H1 (cell line): Measurements from ENCODE around the gene CCR9. TPM values are rescaled to one million over a fixed set of nuclear protein-coding genes. Genes with fewer than 3 reads are reported as not detected.

ENCODE experiments used
- CTCF ChIA-PET: fragments of 300-600 bp; sonication (Branson Sonifier 250); formaldehyde crosslinking; loops from one replicate; lab custom pipeline; 2021; ENCODE audit not compliant: partially characterized antibody; lab: Charles Lee
- POLR2A ChIA-PET: fragments of 300-600 bp; sonication (Branson Sonifier 250); formaldehyde crosslinking; loops from one replicate; lab custom pipeline; 2021; ENCODE audit warnings: inconsistent platforms; ENCODE audit not compliant: partially characterized antibody; lab: Charles Lee
- DNase-seq, 2 experiments: peaks; one replicate each; pipeline versions ENCODE4 v3.0.0 to v3.0.0-alpha.2; 2010 to 2022; ENCODE audit warnings: low spot score in 2 of 2, low read depth in 1 of 2, mixed read lengths in 1 of 2
- FAIRE-seq: peaks from 2 replicates; lab custom pipeline; 2011; peaks lifted over from hg19 to GRCh38; lab: Jason Lieb, UNC
- H2AFZ ChIP-seq: 2 replicates; pipeline ENCODE4 v1.8.1; 2012; ENCODE audit warnings: low read length, inconsistent platforms
- H2AK5ac ChIP-seq: 2 replicates; pipeline ENCODE4 v1.6.1; 2013; ENCODE audit warnings: low read depth, low read length
- H2BK120ac ChIP-seq: replicated peaks from 2 replicates; pipeline ENCODE3; 2013; ENCODE audit warnings: low read depth, low read length, inconsistent platforms
- H2BK12ac ChIP-seq: 2 replicates; pipeline ENCODE4 v1.6.1; 2013; ENCODE audit warnings: low read depth, low read length
- H2BK15ac ChIP-seq: 2 replicates; pipeline ENCODE4 v1.6.1; 2013; ENCODE audit warnings: low read length
- H2BK20ac ChIP-seq: 2 replicates; pipeline ENCODE4 v1.6.1; 2013; ENCODE audit warnings: low read length
- H2BK5ac ChIP-seq: 2 replicates; pipeline ENCODE4 v1.6.1; 2013; ENCODE audit warnings: low read depth, low read length
- H3K14ac ChIP-seq: 2 replicates; pipeline ENCODE4 v1.6.1; 2013; ENCODE audit warnings: inconsistent platforms; ENCODE audit not compliant: insufficient read length
- H3K18ac ChIP-seq: 2 replicates; pipeline ENCODE4 v1.6.1; 2013; ENCODE audit warnings: low read length; ENCODE audit errors: extremely low read depth
- H3K23ac ChIP-seq: 2 replicates; pipeline ENCODE4 v1.6.1; 2013; ENCODE audit warnings: inconsistent platforms; ENCODE audit not compliant: insufficient read length
- H3K23me2 ChIP-seq: 2 replicates; pipeline ENCODE4 v1.6.1; 2013; ENCODE audit warnings: low read depth, low read length
- H3K27ac ChIP-seq: 2 replicates; pipeline ENCODE4 v1.6.1; 2011; ENCODE audit warnings: low read depth, low read length, inconsistent platforms
- H3K27me3 ChIP-seq, 4 experiments: replicated peaks in 1 of 4; 1 replicate in 1 of 4; 2 replicates in 3 of 4; pipeline versions ENCODE4 v1.6.1 to v1.8.1; 2011 to 2013; ENCODE audit warnings: low read length in 3 of 4, mild to moderate bottlenecking in 3 of 4, inconsistent platforms in 2 of 4, mixed read lengths in 2 of 4, moderate library complexity in 1 of 4; ENCODE audit not compliant: control insufficient read depth in 3 of 4, insufficient read depth in 3 of 4; ENCODE audit errors: extremely low read depth in 1 of 4
- H3K36me3 ChIP-seq, 4 experiments: 2 replicates each; pipeline versions ENCODE4 v1.6.1 to v1.8.1; 2011 to 2013; ENCODE audit warnings: mild to moderate bottlenecking in 4 of 4, low read length in 3 of 4, moderate library complexity in 2 of 4, control low read depth in 1 of 4, inconsistent platforms in 1 of 4; ENCODE audit not compliant: insufficient read depth in 4 of 4, control insufficient read depth in 2 of 4
- H3K4ac ChIP-seq: replicated peaks from 2 replicates; pipeline ENCODE3; 2013; ENCODE audit warnings: low read length, low read depth, mixed read lengths, inconsistent platforms; ENCODE audit not compliant: insufficient read length
- H3K4me1 ChIP-seq, 4 experiments: replicated peaks in 1 of 4; 1 replicate in 1 of 4; 2 replicates in 3 of 4; pipeline versions ENCODE4 v1.6.1 to v1.8.1; 2011 to 2013; ENCODE audit warnings: low read length in 3 of 4, inconsistent platforms in 2 of 4, mixed read lengths in 1 of 4; ENCODE audit not compliant: insufficient read depth in 4 of 4, control insufficient read depth in 3 of 4
- H3K4me2 ChIP-seq, 2 experiments: 2 replicates each; pipeline versions ENCODE4 v1.6.1 to v1.8.1; 2011 to 2013; ENCODE audit warnings: low read depth in 2 of 2, low read length in 2 of 2, control low read depth in 1 of 2, inconsistent platforms in 1 of 2, mild to moderate bottlenecking in 1 of 2; ENCODE audit not compliant: insufficient read depth in 1 of 2
- H3K4me3 ChIP-seq, 4 experiments: fragments of 200-600, 300-600 bp in 1 of 4; sonication (generic), shearing (Covaris generic), sonication (Bioruptor Twin) in 1 of 4; 2 replicates each; pipeline versions ENCODE4 v1.5.1 to v1.8.1; 2011 to 2016; ENCODE audit warnings: low read length in 4 of 4, low read depth in 3 of 4, control low read depth in 2 of 4, inconsistent platforms in 2 of 4, mild to moderate bottlenecking in 2 of 4, mixed read lengths in 1 of 4, moderate library complexity in 1 of 4; ENCODE audit not compliant: insufficient read depth in 2 of 4; ENCODE audit errors: extremely low read depth in 1 of 4
- H3K56ac ChIP-seq: replicated peaks from 2 replicates; pipeline ENCODE3; 2013; ENCODE audit warnings: low read depth, mild to moderate bottlenecking, mixed read lengths, low read length, inconsistent platforms; ENCODE audit not compliant: insufficient read length
- H3K79me1 ChIP-seq: 2 replicates; pipeline ENCODE4 v1.6.1; 2013; ENCODE audit warnings: low read depth, low read length, control low read depth
- H3K79me2 ChIP-seq, 2 experiments: 2 replicates each; pipeline versions ENCODE4 v1.6.1 to v1.8.1; 2012 to 2013; ENCODE audit warnings: low read length in 2 of 2, mild to moderate bottlenecking in 2 of 2, inconsistent platforms in 1 of 2; ENCODE audit not compliant: insufficient read depth in 2 of 2, control insufficient read depth in 1 of 2
- H3K9ac ChIP-seq, 4 experiments: replicated peaks in 1 of 4; 1 replicate in 1 of 4; 2 replicates in 3 of 4; pipeline versions ENCODE4 v1.6.1 to v1.8.1; 2011 to 2013; ENCODE audit warnings: low read depth in 3 of 4, low read length in 3 of 4, control low read depth in 2 of 4, mild to moderate bottlenecking in 2 of 4, moderate library complexity in 2 of 4, inconsistent platforms in 1 of 4; ENCODE audit errors: extremely low read depth in 1 of 4
- H3K9me3 ChIP-seq, 2 experiments: 2 replicates each; pipeline versions ENCODE4 v1.6.1 to v1.8.1; 2012 to 2013; ENCODE audit warnings: mild to moderate bottlenecking in 2 of 2, moderate library complexity in 2 of 2, control low read depth in 1 of 2, inconsistent platforms in 1 of 2, low read depth in 1 of 2, low read length in 1 of 2, mixed read lengths in 1 of 2; ENCODE audit not compliant: insufficient read depth in 2 of 2
- H4K20me1 ChIP-seq, 2 experiments: replicated peaks in 1 of 2; 2 replicates each; pipeline versions ENCODE3 to v1.8.1; 2011 to 2013; ENCODE audit warnings: inconsistent platforms in 2 of 2, low read length in 2 of 2, mild to moderate bottlenecking in 1 of 2; ENCODE audit not compliant: insufficient read depth in 2 of 2, control insufficient read depth in 1 of 2
- H4K5ac ChIP-seq: 2 replicates; pipeline ENCODE4 v1.6.1; 2013; ENCODE audit warnings: low read length, low read depth, mixed read lengths, inconsistent platforms; ENCODE audit not compliant: insufficient read length
- H4K8ac ChIP-seq: 2 replicates; pipeline ENCODE4 v1.8.0; 2013; ENCODE audit warnings: mild to moderate bottlenecking, moderate library complexity, low read length, inconsistent platforms; ENCODE audit not compliant: insufficient read depth; ENCODE audit errors: extremely low read depth
- H4K91ac ChIP-seq: replicated peaks from 2 replicates; pipeline ENCODE3; 2013; ENCODE audit warnings: low read length, mixed read lengths, inconsistent platforms; ENCODE audit not compliant: insufficient read length
- CHD2 ChIP-seq: IDR thresholded peaks from 2 replicates; pipeline ENCODE4 v1.6.1; 2012; ENCODE audit warnings: low read length, improper control_type of control experiment
- EZH2 ChIP-seq: fragments of 200-600 bp; sonication (generic); IDR thresholded peaks from 2 replicates; pipeline ENCODE4 v1.7.1; 2012; ENCODE audit warnings: low read depth, mild to moderate bottlenecking, moderate library complexity, low read length, inconsistent platforms; ENCODE audit not compliant: severe bottlenecking
- GABPA ChIP-seq: IDR thresholded peaks from 2 replicates; pipeline ENCODE4 v1.6.1; 2011; ENCODE audit warnings: mild to moderate bottlenecking, low read length, moderate library complexity, borderline replicate concordance; ENCODE audit not compliant: insufficient read depth
- NRF1 ChIP-seq: IDR thresholded peaks from 2 replicates; pipeline ENCODE4 v1.6.1; 2011; ENCODE audit warnings: mild to moderate bottlenecking, low read depth, low read length, improper control_type of control experiment
- POLR2AphosphoS5 ChIP-seq: IDR thresholded peaks from 2 replicates; pipeline ENCODE4 v1.6.1; 2011; ENCODE audit warnings: low read depth, low read length
- SIRT6 ChIP-seq: IDR thresholded peaks from one replicate; pipeline ENCODE4 v1.7.1; 2012; ENCODE audit warnings: low read length, inconsistent platforms
- SRF ChIP-seq: IDR thresholded peaks from 2 replicates; pipeline ENCODE4 v1.6.1; 2011; ENCODE audit warnings: mild to moderate bottlenecking, low read depth, low read length, moderate library complexity
- TAF1 ChIP-seq: IDR thresholded peaks from 2 replicates; pipeline ENCODE4 v1.6.1; 2011; ENCODE audit warnings: mild to moderate bottlenecking, low read depth, low read length
- TAF7 ChIP-seq: optimal IDR thresholded peaks from 2 replicates; pipeline ENCODE3; 2011; ENCODE audit warnings: low read depth, mild to moderate bottlenecking, inconsistent platforms, low read length, moderate library complexity, borderline replicate concordance
- TBP ChIP-seq: IDR thresholded peaks from 2 replicates; pipeline ENCODE4 v1.6.1; 2011; ENCODE audit warnings: low read depth, low read length, improper control_type of control experiment
- USF2 ChIP-seq: IDR thresholded peaks from 2 replicates; pipeline ENCODE4 v1.6.1; 2011; ENCODE audit warnings: low read length, improper control_type of control experiment
- whole genome bisulfite sequencing, 2 experiments: shearing (Covaris generic) in 1 of 2; methylation state at CpG; one replicate each; pipeline versions ENCODE4 v1.1.6 to v1.1.7; 2013 to 2015; ENCODE audit warnings: low lambda C conversion rate in 2 of 2, mixed read lengths in 2 of 2, inconsistent platforms in 1 of 2, low coverage in 1 of 2, missing lambda C conversion rate in 1 of 2; ENCODE audit not compliant: insufficient replicate concordance in 2 of 2, insufficient coverage in 1 of 2, insufficient read length in 1 of 2; ENCODE audit errors: extremely low coverage in 1 of 2, missing lambda C conversion rate in 1 of 2; 5-methylcytosine and 5-hydroxymethylcytosine counted together
- polyA plus RNA-seq, 7 experiments: library from polyadenylated mRNA; depleted of rRNA in 3 of 7; stranded (reverse) in 5 of 7; unstranded in 2 of 7; fragments of >200 nt in 5 of 7; fragments of 200-250 nt in 2 of 7; gene quantifications; 1 replicate in 5 of 7; 2 replicates in 1 of 7; 4 replicates in 1 of 7; pipeline versions ENCODE4 v1.2.1 to v1.2.3, GENCODE V29; 2011 to 2013; ENCODE audit warnings: missing spikeins in 2 of 7, mixed read lengths in 2 of 7
- total RNA-seq: library from RNA; stranded (reverse); fragmentation: NEBNext Ultra II Directional; extraction: Animal tissue kit (Norgen Biotek cat#: 25700); gene quantifications from 2 replicates; pipeline ENCODE4 v1.2.1, GENCODE V29; 2021
- TF ChIP-seq, protein P1 (sequence below): IDR thresholded peaks from 2 replicates; pipeline ENCODE4 v1.6.1; 2012; ENCODE audit warnings: inconsistent platforms

CCR9 gene
- total and polyA plus RNA-seq, 2 of the 8 experiments (the other 6 are each of a cell fraction or from before 2014, with no cell fraction given) = not detected

DNA sequence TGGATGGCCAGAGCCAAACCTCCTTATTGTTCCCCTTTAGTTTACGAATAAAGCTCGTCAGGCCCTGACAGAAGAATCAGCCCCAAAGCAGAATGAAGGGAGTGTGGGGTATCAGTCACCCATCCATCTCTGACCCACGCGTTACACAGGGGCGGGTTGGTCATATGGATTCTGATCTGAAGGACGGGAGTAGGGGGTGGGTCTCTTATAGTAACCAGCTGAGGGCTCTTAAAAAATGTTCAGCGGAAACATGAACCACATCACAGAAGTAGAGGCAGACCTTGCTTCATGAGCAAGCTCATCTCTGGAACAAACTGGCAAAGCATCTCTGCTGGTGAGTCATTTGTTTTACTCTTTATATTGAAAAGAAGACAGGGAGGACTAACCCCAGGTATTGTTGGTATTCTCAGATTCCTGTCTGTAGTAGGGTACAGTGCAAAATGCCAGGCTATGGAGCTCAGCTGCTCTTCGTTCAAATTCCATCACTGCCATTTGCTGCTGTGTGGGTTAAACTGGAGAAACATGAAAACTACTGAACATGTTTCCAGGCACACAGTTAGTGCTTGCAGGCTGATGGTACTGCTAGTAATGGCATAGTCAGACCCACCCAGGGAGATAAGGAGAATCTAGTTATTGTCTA lies 57.0 kb downstream of the CCR9 start, which contains the start of gene CXCR6:
Gene CXCR6, plus strand, starts transcription at position 258 of the 640 bp plus-strand sequence. CDS start 3,018 bp downstream, outside the sequence.
- H3K79me1 ChIP-seq = no peaks in the 10 kb centered on the region
- H3K18ac ChIP-seq = no peak within 1 kb of the TSS
- no peaks in the 10 kb centered on the region for H3K27me3 ChIP-seq
- WGBS, 2 experiments = 87% methylated on average over 8 of the region's 8 CpGs; no CpG with 5 or more reads in 1 of the 2 experiments
- H3K23ac ChIP-seq = no peak within 1 kb of the TSS
- H3K4me2 ChIP-seq = no peak within 1 kb of the TSS
- no peak within 1 kb of the TSS for H3K56ac ChIP-seq
- H4K91ac ChIP-seq = no peak within 1 kb of the TSS
- no peak within 1 kb of the TSS for H4K8ac ChIP-seq
- H3K9me3 ChIP-seq = no peaks in the 10 kb centered on the region
- H3K79me2 ChIP-seq = no peaks in the 10 kb centered on the region
- ChIA-PET CTCF (interaction anchor here (0.9 to 7.8 kb wide), 6 partner anchors 8 to 136 kb away, joined by 3 to 51 read pairs (median 4); no protein-coding TSS in a partner anchor), POLR2A (interaction anchor here (1.1 kb wide), 1 partner anchor 10 kb away, joined by 3 read pairs; no protein-coding TSS in a partner anchor)
- no peak within 1 kb of the TSS for H2AK5ac ChIP-seq
- no peak within 1 kb of the TSS for H3K14ac ChIP-seq
- H3K23me2 ChIP-seq = no peaks in the 10 kb centered on the region
- no peak within 1 kb of the TSS for H3K9ac ChIP-seq
- H2BK5ac ChIP-seq = no peak within 1 kb of the TSS
- no peak for FAIRE-seq
- H3K36me3 ChIP-seq = peaks cover 2 to 17% (median 14%) of the 10 kb centered on the region in 4 experiments; a peak in 5 of 8 replicates
- no peak within 1 kb of the TSS for H3K4me3 ChIP-seq
- H3K4ac ChIP-seq = no peak within 1 kb of the TSS
- no peak within 1 kb of the TSS for H3K27ac ChIP-seq
- H4K5ac ChIP-seq = no peak within 1 kb of the TSS
- peaks cover 0 to 2% (median under 1%) of the 10 kb centered on the region in 4 experiments; a peak in 2 of 7 replicates for H3K4me1 ChIP-seq
- no peak within 1 kb of the TSS for H2BK120ac ChIP-seq
- H4K20me1 ChIP-seq = peaks cover 1 to 2% of the 10 kb centered on the region in 2 experiments
- no peak within 1 kb of the TSS for H2BK20ac ChIP-seq
- no peak for DNase-seq
- H2BK12ac ChIP-seq = no peak within 1 kb of the TSS
- H2AFZ ChIP-seq = no peak within 1 kb of the TSS
- no peak within 1 kb of the TSS for H2BK15ac ChIP-seq
- TF ChIP-seq, protein P1, sequence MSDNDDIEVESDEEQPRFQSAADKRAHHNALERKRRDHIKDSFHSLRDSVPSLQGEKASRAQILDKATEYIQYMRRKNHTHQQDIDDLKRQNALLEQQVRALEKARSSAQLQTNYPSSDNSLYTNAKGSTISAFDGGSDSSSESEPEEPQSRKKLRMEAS = no peak
- no peak for TF ChIP-seq TAF7
- TF ChIP-seq NRF1 = no peak
- TF ChIP-seq SRF = no peak
- TF ChIP-seq EZH2 = no peak
- TF ChIP-seq POLR2AphosphoS5 = no peak
- TF ChIP-seq GABPA = no peak
- TF ChIP-seq TBP = no peak
- TF ChIP-seq SIRT6 = no peak
- no peak for TF ChIP-seq CHD2
- no peak for TF ChIP-seq USF2
- TF ChIP-seq TAF1 = no peak
